Measurements from ENCODE around the gene PFKP. TPM values are rescaled to one million over a fixed set of nuclear protein-coding genes. Genes with fewer than 3 reads are reported as not detected.

PFKP gene
- total RNA-seq, 4 donors from 2014 or later, result 64.3 to 261 (median 107) TPM

- TF ChIP-seq POLR2AphosphoS5 (IDR thresholded peaks at IDR 0.05) (no peak), CTCF (IDR thresholded peaks at IDR 0.05) (no peak), EP300 (IDR thresholded peaks at IDR 0.05) (no peak), POLR2A (IDR thresholded peaks at IDR 0.05) (no peak)
- Histone ChIP-seq H3K27ac (no peak overlapping the region), H3K9me3 (no peaks in the 10 kb centered on the region), H3K36me3 (no peaks in the 10 kb centered on the region), H3K27me3 (no peaks in the 10 kb centered on the region), H3K4me1 (no peaks in the 10 kb centered on the region), H3K4me3 (no peak overlapping the region)
- WGBS, 2 donors (ENCODE audit: low coverage in 1 of 2), result 92 to 94% methylated on average over 4 to 6 of the region's 6 CpGs
- ATAC-seq, result no peak
Measured at GRCh38 chr10:3180355-3181025, 113.1 kb downstream of the PFKP start.

- 90 to 100% methylated on average over 2 to 6 of the region's 6 CpGs for WGBS, 2 donors (ENCODE audit: low coverage in 1 of 2)
- no peak overlapping the region for H3K27ac ChIP-seq
- no peaks in the 10 kb centered on the region for H3K9me3 ChIP-seq
- H3K4me3 ChIP-seq, result no peak overlapping the region
- no peak for ATAC-seq
- no peaks in the 10 kb centered on the region for H3K36me3 ChIP-seq
- H3K4me1 ChIP-seq, result no peaks in the 10 kb centered on the region
- no peaks in the 10 kb centered on the region for H3K27me3 ChIP-seq
- no peak for TF ChIP-seq EP300 (IDR thresholded peaks at IDR 0.05)
- TF ChIP-seq CTCF (IDR thresholded peaks at IDR 0.05), result no peak
- TF ChIP-seq POLR2AphosphoS5 (IDR thresholded peaks at IDR 0.05), result no peak
- TF ChIP-seq POLR2A (IDR thresholded peaks at IDR 0.05), result no peak
Measured at GRCh38 chr10:3185386-3185785, 118.0 kb downstream of the PFKP start.

GRCh38 chr10:3186368-3186767, 119.0 kb downstream of the PFKP start:
- Histone ChIP-seq H3K36me3 (no peaks in the 10 kb centered on the region), H3K27me3 (no peaks in the 10 kb centered on the region), H3K9me3 (no peaks in the 10 kb centered on the region), H3K27ac (no peak overlapping the region), H3K4me1 (no peaks in the 10 kb centered on the region), H3K4me3 (no peak overlapping the region)
- no peak for ATAC-seq
- 89 to 97% methylated on average over 6 of the region's 6 CpGs for WGBS, 2 donors (ENCODE audit: low coverage in 1 of 2)
- TF ChIP-seq POLR2A (IDR thresholded peaks at IDR 0.05), result no peak

Other genes with a start within 250 kb of the PFKP start
- gene PITRM1, start 105.2 kb downstream of the PFKP start, total RNA-seq, result 100 to 1,000 TPM in 1 of 4 donors, 10 to 100 TPM in 3; 78.6 to 102 (median 87.0) TPM